Right lobe of liver (tissue), 4 donors: ENCODE data around the gene SUFU.

Experiments used
- POLR2A ChIP-seq: fragments of 450-650 bp; IDR thresholded peaks from one replicate; pipeline ENCODE4 v1.6.1; 2017; ENCODE audit warnings: antibody characterized with exemption, mild to moderate bottlenecking
- TF ChIP-seq, protein P1 (sequence below), 4 donors: fragments of 200-600 bp in 3 of 4; fragments of 450-650 bp in 1 of 4; IDR thresholded peaks; one replicate each; pipeline versions ENCODE4 v1.5.1 to v1.8.0; 2016 to 2022; ENCODE audit warnings: antibody characterized with exemption in 4 of 4, mild to moderate bottlenecking in 2 of 4
- donor health status: DM: no; HTN: no; CAD: no.
- donor health status: DM: no; HTN: no; CAD: no.
- donor health status: DM: no; HTN: yes; CAD: no.

DNA sequence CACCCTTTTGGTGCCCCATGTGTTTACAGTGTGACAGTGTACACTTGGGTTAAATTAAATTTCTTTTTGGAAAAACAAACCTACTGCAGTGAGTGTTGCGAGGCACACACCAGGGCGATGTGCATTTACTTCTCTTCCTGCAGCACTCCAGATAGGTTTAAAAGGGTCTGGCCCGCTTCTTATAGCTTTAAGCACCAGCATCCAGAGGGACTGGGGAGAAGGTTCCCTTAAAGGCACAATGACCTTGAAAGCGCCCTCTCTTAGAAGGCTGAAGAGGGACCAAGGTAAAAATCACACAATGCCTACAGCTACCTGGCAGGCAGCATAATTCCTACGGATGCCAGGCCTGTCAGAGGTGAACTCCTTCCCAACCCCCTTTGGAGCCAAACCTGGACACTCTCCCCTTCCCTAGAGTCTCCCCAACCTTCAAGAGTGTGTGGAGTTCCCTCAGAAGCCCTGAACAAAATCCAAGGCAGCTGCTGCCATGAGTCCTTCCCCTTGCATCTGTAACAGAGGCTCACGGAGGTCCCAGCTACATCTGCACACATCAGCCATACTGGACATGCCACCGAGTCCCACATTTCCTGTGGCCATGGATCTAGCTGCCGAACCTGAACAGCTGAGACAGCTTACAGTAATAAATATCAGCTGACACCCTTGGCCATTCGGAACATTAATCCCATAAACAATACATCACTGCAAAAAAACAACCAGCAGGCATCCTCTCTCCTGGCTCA, 173.7 kb downstream of the SUFU start:
- TF ChIP-seq, protein P1, sequence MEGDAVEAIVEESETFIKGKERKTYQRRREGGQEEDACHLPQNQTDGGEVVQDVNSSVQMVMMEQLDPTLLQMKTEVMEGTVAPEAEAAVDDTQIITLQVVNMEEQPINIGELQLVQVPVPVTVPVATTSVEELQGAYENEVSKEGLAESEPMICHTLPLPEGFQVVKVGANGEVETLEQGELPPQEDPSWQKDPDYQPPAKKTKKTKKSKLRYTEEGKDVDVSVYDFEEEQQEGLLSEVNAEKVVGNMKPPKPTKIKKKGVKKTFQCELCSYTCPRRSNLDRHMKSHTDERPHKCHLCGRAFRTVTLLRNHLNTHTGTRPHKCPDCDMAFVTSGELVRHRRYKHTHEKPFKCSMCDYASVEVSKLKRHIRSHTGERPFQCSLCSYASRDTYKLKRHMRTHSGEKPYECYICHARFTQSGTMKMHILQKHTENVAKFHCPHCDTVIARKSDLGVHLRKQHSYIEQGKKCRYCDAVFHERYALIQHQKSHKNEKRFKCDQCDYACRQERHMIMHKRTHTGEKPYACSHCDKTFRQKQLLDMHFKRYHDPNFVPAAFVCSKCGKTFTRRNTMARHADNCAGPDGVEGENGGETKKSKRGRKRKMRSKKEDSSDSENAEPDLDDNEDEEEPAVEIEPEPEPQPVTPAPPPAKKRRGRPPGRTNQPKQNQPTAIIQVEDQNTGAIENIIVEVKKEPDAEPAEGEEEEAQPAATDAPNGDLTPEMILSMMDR (IDR thresholded peaks at IDR 0.05): no peak
- no peak for TF ChIP-seq POLR2A
